Brain microvascular endothelial cell (primary cell): ENCODE measurements around the gene PCGF2.

Source experiments
- DNase-seq: peaks from one replicate; pipeline ENCODE4 v3.0.0-alpha.2; 2020
- H3K27ac ChIP-seq: fragments of 250-450 bp; sonication (Bioruptor Pico); 2 replicates; pipeline ENCODE4 v1.5.1; 2020; ENCODE audit warnings: mild to moderate bottlenecking, moderate library complexity
- H3K27me3 ChIP-seq: fragments of 250-450 bp; sonication (Bioruptor Pico); replicated peaks from 2 replicates; pipeline ENCODE4 v1.5.1; 2020; ENCODE audit warnings: mild to moderate bottlenecking
- H3K36me3 ChIP-seq: fragments of 250-450 bp; sonication (Bioruptor Pico); replicated peaks from 2 replicates; pipeline ENCODE4 v1.5.1; 2020; ENCODE audit warnings: mild to moderate bottlenecking
- H3K4me3 ChIP-seq: 2 replicates; pipeline ENCODE4 v1.5.1; 2011; ENCODE audit warnings: low read depth, mild to moderate bottlenecking, control low read depth, low read length, moderate library complexity
- CTCF ChIP-seq: IDR thresholded peaks from 2 replicates; pipeline ENCODE4 v1.5.1; 2011; ENCODE audit warnings: low read depth, mild to moderate bottlenecking, moderate library complexity, low read length, control low read depth, inconsistent platforms; ENCODE audit errors: missing control alignments
- in situ Hi-C: cut with HindIII; loops from 2 replicates; pipeline ENCODE4 v1.10.0; 2017; ENCODE audit warnings: low sequenced_read_pairs, low pct_ligation_motif_present

Gene PCGF2

GRCh38 chr17:38716368-38717005 is 31.6 kb downstream of the PCGF2 start:
- H3K27me3 ChIP-seq = no peaks in the 10 kb centered on the region
- in situ Hi-C loops = no loop called here
- no peak for TF ChIP-seq CTCF
- no peak overlapping the region for H3K4me3 ChIP-seq
- H3K36me3 ChIP-seq = peaks cover 30% of the 10 kb centered on the region
- no peak for DNase-seq
- no peak overlapping the region for H3K27ac ChIP-seq

GRCh38 chr17:38715216-38715943 is 32.8 kb downstream of the PCGF2 start:
- Histone ChIP-seq H3K4me3 (no peak overlapping the region), H3K27me3 (no peaks in the 10 kb centered on the region), H3K27ac (no peak overlapping the region), H3K36me3 (peaks cover 31% of the 10 kb centered on the region)
- in situ Hi-C loops = no loop called here
- DNase-seq = no peak
- no peak for TF ChIP-seq CTCF

DNA sequence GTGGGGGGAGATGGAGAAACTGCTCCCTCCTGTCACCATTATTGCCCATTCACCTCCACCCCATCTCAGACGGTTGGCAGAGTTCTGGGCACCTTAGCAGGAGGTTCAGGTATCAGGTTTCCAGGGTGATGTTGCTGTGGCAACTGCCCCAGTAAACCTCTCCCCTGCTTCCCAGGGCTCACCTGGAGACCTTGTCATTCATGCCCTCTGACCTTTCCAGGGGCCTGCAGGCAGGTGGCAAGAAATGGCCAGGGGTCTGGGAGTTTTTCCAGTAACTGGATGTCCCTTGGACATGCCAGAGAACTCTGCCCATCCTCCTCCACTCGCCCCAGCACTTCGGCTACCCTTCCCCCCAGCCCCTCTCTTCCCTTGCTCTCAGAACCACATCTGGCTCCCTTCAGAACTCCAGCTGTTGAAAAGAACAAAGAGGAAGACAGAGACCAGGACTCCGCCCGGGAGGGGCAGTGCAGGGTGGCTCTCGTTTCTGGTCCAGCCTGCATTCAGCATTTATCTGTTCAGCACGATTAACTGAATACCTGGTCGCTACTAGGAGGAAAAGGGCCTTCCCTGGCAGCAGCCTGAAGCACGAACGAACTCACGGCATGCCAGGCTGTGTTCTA is 34.6 kb downstream of the PCGF2 start:
- no peaks in the 10 kb centered on the region for H3K27me3 ChIP-seq
- no peak for TF ChIP-seq CTCF
- no peak for DNase-seq
- H3K27ac ChIP-seq = no peak overlapping the region
- no peak overlapping the region for H3K4me3 ChIP-seq
- in situ Hi-C loops = no loop called here
- peaks cover 31% of the 10 kb centered on the region for H3K36me3 ChIP-seq

DNA sequence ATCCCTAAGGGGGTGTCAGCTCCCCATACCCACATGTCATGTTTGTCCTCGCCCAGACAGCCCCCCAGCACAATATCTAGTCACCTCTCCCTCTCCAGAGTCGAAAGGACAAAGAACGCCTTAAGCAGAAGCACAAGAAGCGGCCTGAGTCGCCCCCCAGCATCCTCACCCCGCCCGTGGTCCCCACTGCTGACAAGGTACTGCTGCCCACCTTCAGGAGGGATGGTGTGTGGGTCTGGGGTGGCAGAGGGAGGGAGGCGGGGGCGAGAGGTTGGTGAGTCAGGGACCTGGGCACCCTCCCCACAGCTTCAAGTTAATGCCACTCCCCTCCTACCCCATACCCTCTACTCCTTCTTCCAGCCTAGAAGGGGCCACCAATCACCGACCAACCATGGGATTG is 35.5 kb downstream of the PCGF2 start:
- DNase-seq = no peak
- in situ Hi-C loops = no loop called here
- TF ChIP-seq CTCF = no peak
- H3K4me3 ChIP-seq = no peak overlapping the region
- H3K36me3 ChIP-seq = peaks cover 31% of the 10 kb centered on the region
- H3K27ac ChIP-seq = no peak overlapping the region
- H3K27me3 ChIP-seq = no peaks in the 10 kb centered on the region

GRCh38 chr17:38711792-38712571 is 36.2 kb downstream of the PCGF2 start:
- no peak for TF ChIP-seq CTCF
- in situ Hi-C loops = no loop called here
- H3K36me3 ChIP-seq = peaks cover 29% of the 10 kb centered on the region
- H3K27me3 ChIP-seq = no peaks in the 10 kb centered on the region
- no peak overlapping the region for H3K27ac ChIP-seq
- no peak for DNase-seq
- H3K4me3 ChIP-seq = no peak overlapping the region
